Measurements from ENCODE around the gene PABPC1L. TPM values are rescaled to one million over a fixed set of nuclear protein-coding genes. Genes with fewer than 3 reads are reported as not detected.

The PABPC1L gene
- total and polyA plus RNA-seq, 2 of the 13 experiments (the other 11 are each of a cell fraction or from before 2014, with no cell fraction given) = 30.8 to 252 TPM

GRCh38 chr20:44910690-44911262 is 916 bp downstream of the PABPC1L start (continued):
- TF ChIP-seq RERE (CRISPR knock-in tag; IDR thresholded peaks at IDR 0.05; ENCODE audit: low read depth) (0 out of 2 replicates have a peak, but pooled peaks have one; percentile 8), ZNF784 (CRISPR knock-in tag; IDR thresholded peaks at IDR 0.05; ENCODE audit: borderline replicate concordance) (no peak), ZNF790 (CRISPR knock-in tag; IDR thresholded peaks at IDR 0.05; ENCODE audit: borderline replicate concordance) (0 out of 2 replicates have a peak, but pooled peaks have one; percentile 21), KDM4B (CRISPR knock-in tag; IDR thresholded peaks at IDR 0.05) (0 out of 2 replicates have a peak, but pooled peaks have one; percentile 13), DNMT3B (CRISPR knock-in tag; conservative IDR thresholded peaks at IDR 0.05) (no peak), NFIB (CRISPR knock-in tag; IDR thresholded peaks at IDR 0.05; ENCODE audit: borderline replicate concordance) (no peak), HCFC1 (IDR thresholded peaks at IDR 0.05; ENCODE audit: low read depth, low read length) (no peak), ZSCAN21 (CRISPR knock-in tag; IDR thresholded peaks at IDR 0.05; ENCODE audit: borderline replicate concordance) (peak; percentile 35; the same call in 1 of the 2 replicates), PHF21A (CRISPR knock-in tag; IDR thresholded peaks at IDR 0.05) (0 out of 2 replicates have a peak, but pooled peaks have one; percentile 1), MIER3 (CRISPR knock-in tag; IDR thresholded peaks at IDR 0.05; ENCODE audit: borderline replicate concordance) (0 out of 2 replicates have a peak, but pooled peaks have one; percentile 33), SRY (CRISPR knock-in tag; IDR thresholded peaks at IDR 0.05) (peak; percentile 1; the same call in 1 of the 2 replicates), SNAPC5 (CRISPR knock-in tag; IDR thresholded peaks at IDR 0.05; ENCODE audit: borderline replicate concordance) (0 out of 2 replicates have a peak, but pooled peaks have one; percentile 45), ZNF468 (CRISPR knock-in tag; IDR thresholded peaks at IDR 0.05) (peak; percentile 23; the same call in 1 of the 2 replicates), KDM5A (IDR thresholded peaks at IDR 0.05; ENCODE audit: borderline replicate concordance, low read length) (peak; percentile 69), RXRB (CRISPR knock-in tag; IDR thresholded peaks at IDR 0.05; ENCODE audit: borderline replicate concordance) (no peak), ADNP (CRISPR knock-in tag; IDR thresholded peaks at IDR 0.05) (no peak), ZNF138 (CRISPR knock-in tag; IDR thresholded peaks at IDR 0.05; ENCODE audit: low read depth) (0 out of 2 replicates have a peak, but pooled peaks have one; percentile 7)

All from HepG2 (cell line).